GM12865 (cell line): Measurements from ENCODE around the gene ANAPC5.
"Not testable (repeated sequence)": the region's sequence is repeated elsewhere in the genome, so short reads cannot be mapped to it uniquely, and the experiment has no call there.

Experiments
- DNase-seq: peaks from one replicate; pipeline ENCODE4 v3.0.0; 2010; ENCODE audit warnings: low read depth
- H3K4me3 ChIP-seq: 2 replicates; pipeline ENCODE4 v1.5.1; 2011; ENCODE audit warnings: mild to moderate bottlenecking, low read depth, low read length, control low read depth
- CTCF ChIP-seq: IDR thresholded peaks from 2 replicates; pipeline ENCODE4 v1.5.1; 2011; ENCODE audit warnings: low read length, control low read depth, low read depth, inconsistent platforms; ENCODE audit not compliant: insufficient read depth; ENCODE audit errors: missing control alignments

Gene ANAPC5

GRCh38 chr12:121283841-121284240 is 68.4 kb downstream of the ANAPC5 start:
- H3K4me3 ChIP-seq = no peak overlapping the region
- no peak for TF ChIP-seq CTCF
- DNase-seq = no peak

DNA sequence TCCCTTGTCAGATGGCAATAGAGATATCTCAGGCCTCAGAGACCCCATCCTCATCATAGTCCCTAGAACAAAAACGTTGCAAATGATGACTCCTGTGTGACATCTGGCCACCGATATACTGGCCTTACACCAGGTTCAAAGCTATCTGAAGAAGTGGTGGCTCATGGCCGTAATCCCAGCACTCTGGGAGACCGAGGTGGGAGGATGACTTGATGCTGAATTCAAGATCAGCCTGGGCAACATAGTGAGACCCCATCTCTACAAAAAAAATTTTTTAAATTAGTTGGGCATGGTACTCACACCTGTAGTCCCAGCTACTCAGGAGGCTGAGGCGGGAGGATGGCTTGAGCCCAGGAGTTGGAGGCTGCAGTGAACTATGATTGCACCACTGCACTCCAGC is 68.8 kb downstream of the ANAPC5 start:
- no peak for TF ChIP-seq CTCF
- no peak overlapping the region for H3K4me3 ChIP-seq
- DNase-seq = no peak

DNA sequence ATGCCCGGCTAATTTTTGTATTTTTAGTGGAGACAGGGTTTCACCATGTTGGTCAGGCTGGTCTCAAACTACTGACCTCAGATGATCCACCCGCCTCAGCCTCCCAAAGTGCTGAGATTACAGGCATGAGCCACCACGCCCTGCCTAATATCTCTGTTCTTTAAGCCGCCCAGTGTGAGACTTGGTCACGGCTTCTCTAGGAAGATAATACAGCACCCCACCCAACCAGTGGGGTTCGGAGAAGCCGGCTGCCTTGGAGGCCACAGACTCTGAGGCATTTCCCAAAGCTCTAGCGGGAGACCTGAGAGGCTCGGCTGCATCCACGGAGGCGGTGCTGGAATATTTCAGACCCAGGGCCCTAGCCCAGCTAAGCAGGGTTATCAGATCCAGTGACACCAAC is 69.3 kb downstream of the ANAPC5 start:
- not testable (repeated sequence) for DNase-seq, H3K4me3 ChIP-seq

GRCh38 chr12:121282072-121282742 is 70.0 kb downstream of the ANAPC5 start:
- no peak for DNase-seq
- H3K4me3 ChIP-seq = no peak overlapping the region
- no peak for TF ChIP-seq CTCF

DNA sequence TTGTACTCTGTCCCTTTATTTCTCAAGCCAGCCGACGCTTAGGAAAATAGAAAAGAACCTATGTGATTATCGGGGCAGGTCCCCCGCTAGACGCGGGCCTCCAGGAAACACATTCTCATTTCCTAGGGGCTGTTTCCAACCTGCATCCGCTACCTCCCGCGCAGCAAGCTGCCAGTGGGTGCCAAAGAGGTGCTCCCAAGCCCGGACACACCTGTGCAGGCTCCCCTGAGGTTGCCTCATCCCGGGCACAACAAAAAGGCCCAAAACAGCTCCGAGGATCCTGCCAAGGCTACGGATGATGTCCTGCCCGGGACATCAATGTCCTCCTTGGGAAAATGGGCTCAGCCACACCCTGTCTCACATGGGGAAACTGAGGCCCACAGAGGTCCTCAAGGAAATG is 71.1 kb downstream of the ANAPC5 start:
- not testable (repeated sequence) for DNase-seq, H3K4me3 ChIP-seq

GRCh38 chr12:121280531-121280930 is 71.7 kb downstream of the ANAPC5 start:
- H3K4me3 ChIP-seq, DNase-seq: not testable (repeated sequence)

GRCh38 chr12:121279507-121279915 is 72.7 kb downstream of the ANAPC5 start:
- DNase-seq = no peak
- H3K4me3 ChIP-seq = no peak overlapping the region
- TF ChIP-seq CTCF = no peak

DNA sequence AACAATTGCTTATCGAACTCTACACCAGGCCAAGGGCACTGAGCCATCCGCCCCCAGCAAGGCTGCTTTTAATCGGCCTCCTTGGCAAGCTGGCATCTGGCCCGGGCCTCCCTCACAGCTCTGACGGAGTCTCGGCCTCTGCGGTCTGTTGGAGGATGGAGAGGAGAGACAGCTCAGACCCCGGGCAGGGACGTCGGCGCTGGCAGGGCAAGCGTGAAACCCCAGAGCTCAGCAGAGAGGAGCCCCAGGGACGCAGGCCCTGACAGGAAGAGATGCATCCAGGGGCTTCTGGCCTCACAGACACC is 73.2 kb downstream of the ANAPC5 start:
- no peak for TF ChIP-seq CTCF
- H3K4me3 ChIP-seq = no peak overlapping the region
- no peak for DNase-seq
